Peyer's patch (tissue), 4 donors: ENCODE measurements around the gene TRIM38.

Experiments used
- CTCF ChIP-seq, 6 experiments: fragments of 450-650 bp in 4 of 6; fragments of 200-600 bp in 2 of 6; sonication (generic) in 1 of 6; IDR thresholded peaks; one replicate each; pipeline ENCODE4 v1.5.1; 2017 to 2019; ENCODE audit warnings: antibody characterized with exemption in 6 of 6, mild to moderate bottlenecking in 3 of 6, moderate library complexity in 1 of 6
- POLR2A ChIP-seq, 2 donors: fragments of 450-650 bp; IDR thresholded peaks; one replicate each; pipeline ENCODE4 v1.5.1; 2017; ENCODE audit warnings: antibody characterized with exemption in 2 of 2, mild to moderate bottlenecking in 2 of 2, moderate library complexity in 2 of 2

GRCh38 chr6:25942561-25943147, 19.9 kb upstream of the TRIM38 start:
- TF ChIP-seq CTCF (IDR thresholded peaks at IDR 0.05) (peak in 4 of 6 experiments; percentile 45 to 66 (median 54)), POLR2A (IDR thresholded peaks at IDR 0.05) (no peak)
